Lung (tissue), 12 donors: Measurements from ENCODE around the gene C20orf144. TPM values are rescaled to one million over a fixed set of nuclear protein-coding genes. Genes with fewer than 3 reads are reported as not detected.

Experiments
- ATAC-seq: fragments of 200-7000 bp; cut with Tn5 transposase; one replicate; pipeline ENCODE4 v1.9.1; 2020; ENCODE audit warnings: moderate number of reproducible peaks; ENCODE audit not compliant: insufficient read depth, low FRiP score
- DNase-seq, 3 donors: peaks; one replicate each; pipeline ENCODE4 v3.0.0-alpha.2; 2013 to 2017
- H3K27ac ChIP-seq, 2 donors: one replicate each; pipeline ENCODE4 v1.5.1; 2013; ENCODE audit warnings: mild to moderate bottlenecking in 2 of 2, moderate library complexity in 2 of 2, control low read depth in 1 of 2, inconsistent platforms in 1 of 2, low read depth in 1 of 2, low read length in 1 of 2
- H3K27me3 ChIP-seq, 3 donors: one replicate each; pipeline ENCODE4 v1.5.1; 2013; ENCODE audit warnings: low read length in 2 of 3; ENCODE audit not compliant: control insufficient read depth in 3 of 3, insufficient read depth in 3 of 3
- H3K36me3 ChIP-seq, 4 donors: one replicate each; pipeline ENCODE4 v1.5.1; 2013; ENCODE audit warnings: low read length in 4 of 4, mild to moderate bottlenecking in 1 of 4, moderate library complexity in 1 of 4; ENCODE audit not compliant: control insufficient read depth in 4 of 4, insufficient read depth in 4 of 4
- H3K4me1 ChIP-seq, 5 donors: one replicate each; pipeline ENCODE4 v1.5.1; 2013; ENCODE audit warnings: low read length in 5 of 5, mild to moderate bottlenecking in 2 of 5, moderate library complexity in 1 of 5; ENCODE audit not compliant: control insufficient read depth in 5 of 5, insufficient read depth in 5 of 5
- H3K4me3 ChIP-seq: one replicate; pipeline ENCODE4 v1.5.1; 2013; ENCODE audit warnings: mild to moderate bottlenecking, control low read depth, moderate library complexity
- H3K9ac ChIP-seq, 2 donors: one replicate each; pipeline ENCODE4 v1.5.1; 2013; ENCODE audit warnings: low read length in 2 of 2, control low read depth in 1 of 2; ENCODE audit not compliant: insufficient read depth in 1 of 2
- H3K9me3 ChIP-seq, 4 donors: one replicate each; pipeline ENCODE4 v1.5.1; 2013; ENCODE audit warnings: low read length in 3 of 4, mild to moderate bottlenecking in 1 of 4, moderate library complexity in 1 of 4; ENCODE audit not compliant: control insufficient read depth in 4 of 4, insufficient read depth in 3 of 4
- CTCF ChIP-seq: IDR thresholded peaks from 2 replicates; pipeline ENCODE4 v1.5.1; 2012; ENCODE audit warnings: mild to moderate bottlenecking; ENCODE audit errors: control extremely low read depth, extremely low read depth
- WGBS, 2 donors: extraction: QIAGEN DNeasy Blood & Tissue Kit; methylation state at CpG; one replicate each; pipeline ENCODE4 v1.1.7; 2013; 5-methylcytosine and 5-hydroxymethylcytosine counted together
- polyA plus RNA-seq, 2 donors: library from polyadenylated mRNA; stranded (reverse); fragments of 200-250 nt; gene quantifications; one replicate each; pipeline ENCODE4 v1.2.1, GENCODE V29; 2013
- total RNA-seq, 2 donors: library from RNA; depleted of rRNA in 1 of 2; stranded (reverse); fragments of >200 nt in 1 of 2; gene quantifications; one replicate each; pipeline ENCODE4 v1.2.1, GENCODE V29; 2014 to 2021
- donor health status: control.
- donor health status: control.
- donor health status: Bipolar disorder and iron deficiency.
- donor health status: healthy.
- donor health status: DM: yes; HTN: yes; CAD: no.

C20orf144 gene
- total and polyA plus RNA-seq, 4 donors, result 0.05 to 0.31 (median 0.08) TPM; not detected in 1

DNA sequence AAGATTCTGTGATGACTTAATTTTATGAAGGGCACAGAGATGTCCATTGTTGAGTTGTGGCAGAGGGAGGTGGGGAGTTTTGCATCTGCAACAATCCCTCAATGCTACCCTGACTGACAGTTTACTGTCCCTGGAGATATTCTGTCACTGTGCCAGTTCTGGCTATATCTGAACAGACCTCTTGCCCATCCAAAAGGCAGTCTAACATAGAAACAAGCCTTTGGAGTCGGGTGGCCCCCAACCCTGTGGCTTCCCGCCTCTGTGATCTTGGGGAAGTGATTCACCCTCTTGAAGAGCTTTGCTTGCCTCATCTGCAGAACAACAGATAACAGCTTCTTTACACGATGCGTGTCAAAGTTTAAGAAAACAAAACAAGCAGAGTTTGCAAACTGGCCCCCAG is 27.8 kb downstream of the C20orf144 start:
- H3K4me1 ChIP-seq, result peaks cover 0 to 26% (median 15%) of the 10 kb centered on the region in 5 donors
- no peak for TF ChIP-seq CTCF
- WGBS, 2 donors, result 23 to 29% methylated on average over 4 of the region's 4 CpGs
- no peaks in the 10 kb centered on the region for H3K27me3 ChIP-seq
- ATAC-seq (no peak), DNase-seq (no peak)
- no peak overlapping the region for H3K27ac ChIP-seq
- H3K36me3 ChIP-seq, result no peaks in the 10 kb centered on the region
- H3K9me3 ChIP-seq, result no peaks in the 10 kb centered on the region
- H3K9ac ChIP-seq, result no peak overlapping the region
- no peak overlapping the region for H3K4me3 ChIP-seq

- peaks cover 0 to 19% (median 3%) of the 10 kb centered on the region in 5 donors for H3K4me1 ChIP-seq
- H3K27me3 ChIP-seq, result no peaks in the 10 kb centered on the region
- DNase-seq (no peak), ATAC-seq (no peak)
- no peak overlapping the region for H3K4me3 ChIP-seq
- H3K27ac ChIP-seq, result peak overlapping the region in 1 of 2 donors; percentile 27
- H3K9ac ChIP-seq, result no peak overlapping the region
- TF ChIP-seq CTCF, result no peak
- no peaks in the 10 kb centered on the region for H3K9me3 ChIP-seq
- no peaks in the 10 kb centered on the region for H3K36me3 ChIP-seq
- WGBS, 2 donors, result 84 to 86% methylated on average over 5 of the region's 5 CpGs
Observed at GRCh38 chr20:33693289-33693688, 31.2 kb downstream of the C20orf144 start.

DNA sequence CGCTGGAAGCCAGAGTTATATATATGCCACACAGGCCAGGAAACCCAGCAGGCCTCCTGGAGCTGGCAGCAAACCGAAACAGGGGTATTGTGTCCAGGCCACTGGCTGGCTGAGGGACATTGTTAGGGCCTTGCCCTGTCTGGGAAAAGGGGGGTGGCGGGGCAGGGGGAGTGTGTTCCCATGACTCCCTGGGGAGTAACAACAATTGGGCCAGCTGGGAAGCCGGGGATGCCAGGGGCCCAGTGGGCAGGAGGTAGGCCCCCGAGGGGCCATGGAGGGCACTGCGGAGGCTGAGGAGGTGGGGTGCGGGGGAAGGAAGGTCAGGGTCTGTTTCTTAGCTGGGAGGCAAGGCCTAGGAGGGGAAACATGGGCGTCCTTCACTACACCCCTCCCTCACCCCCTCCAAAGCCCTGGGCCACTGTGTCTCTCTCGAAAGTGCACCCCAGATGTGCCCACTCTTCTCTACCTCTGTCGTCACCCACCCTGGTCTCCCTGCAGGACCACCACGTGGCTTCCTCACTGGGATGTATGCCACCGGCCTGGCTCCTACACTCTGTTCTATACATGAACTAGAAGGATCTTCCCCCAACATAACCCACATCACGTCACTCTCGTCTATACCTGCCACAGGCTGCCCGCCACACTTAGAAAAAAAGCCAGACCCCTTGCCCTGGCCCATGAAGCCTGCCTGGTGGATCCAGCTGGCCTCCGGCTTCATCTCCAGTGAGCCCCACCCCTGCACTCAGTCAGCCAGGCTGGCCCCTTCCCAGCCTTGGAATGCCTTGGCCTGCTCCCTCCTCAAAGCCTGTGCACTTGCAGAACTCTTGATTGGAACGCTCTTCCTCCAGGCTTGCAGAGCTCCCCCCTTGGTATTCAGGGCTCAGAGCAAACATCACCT is 31.9 kb downstream of the C20orf144 start:
- Histone ChIP-seq H3K36me3 (no peaks in the 10 kb centered on the region), H3K4me3 (no peak overlapping the region), H3K4me1 (peaks cover 0 to 12% (median 3%) of the 10 kb centered on the region in 5 donors), H3K9ac (no peak overlapping the region), H3K27me3 (no peaks in the 10 kb centered on the region), H3K9me3 (no peaks in the 10 kb centered on the region), H3K27ac (peak overlapping the region in 1 of 2 donors; percentile 35)
- no peak for TF ChIP-seq CTCF
- peak; percentile 66 to 76 (median 74) for DNase-seq
- ATAC-seq, result peak; percentile 27
- 72 to 83% methylated on average over 17 of the region's 17 CpGs for WGBS, 2 donors
